Measurements from ENCODE around the gene SLMAP.

The SLMAP gene

GRCh38 chr3:57755741-57756527 lies at the start of gene SLMAP:
Gene SLMAP, plus strand, starts transcription at chr3:57756309. Its CDS starts 1,343 bp downstream, at chr3:57757652.
- TF ChIP-seq ZNF274 (IDR thresholded peaks at IDR 0.05; ENCODE audit: low read depth, low read length), result no peak
- H3K4me3 ChIP-seq (ENCODE audit: low read length), result peak within 1 kb of the TSS; percentile 80

- no peak overlapping the region for H3K4me3 ChIP-seq (ENCODE audit: low read length)
- TF ChIP-seq ZNF274 (IDR thresholded peaks at IDR 0.05; ENCODE audit: low read depth, low read length), result no peak
Observed at GRCh38 chr3:57706462-57706861, 49.6 kb upstream of the SLMAP start.

GRCh38 chr3:57709031-57709430 lies 47.1 kb upstream of the SLMAP start:
- TF ChIP-seq ZNF274 (IDR thresholded peaks at IDR 0.05; ENCODE audit: low read depth, low read length), result no peak

GRCh38 chr3:57709559-57709958 lies 46.5 kb upstream of the SLMAP start:
- H3K4me3 ChIP-seq (ENCODE audit: low read length), result no peak overlapping the region

More at GRCh38 chr3:57709031-57709430, 47.1 kb upstream of the SLMAP start:
- H3K4me3 ChIP-seq (ENCODE audit: low read length), result no peak overlapping the region

GRCh38 chr3:57715686-57716085 lies 40.4 kb upstream of the SLMAP start:
- no peak for TF ChIP-seq ZNF274 (IDR thresholded peaks at IDR 0.05; ENCODE audit: low read depth, low read length)
- no peak overlapping the region for H3K4me3 ChIP-seq (ENCODE audit: low read length)

More at GRCh38 chr3:57709559-57709958, 46.5 kb upstream of the SLMAP start:
- no peak for TF ChIP-seq ZNF274 (IDR thresholded peaks at IDR 0.05; ENCODE audit: low read depth, low read length)

- no peak overlapping the region for H3K4me3 ChIP-seq (ENCODE audit: low read length)
- no peak for TF ChIP-seq ZNF274 (IDR thresholded peaks at IDR 0.05; ENCODE audit: low read depth, low read length)
Observed at GRCh38 chr3:57717205-57717868, 38.8 kb upstream of the SLMAP start.

- TF ChIP-seq ZNF274 (IDR thresholded peaks at IDR 0.05; ENCODE audit: low read depth, low read length), result no peak
- no peak overlapping the region for H3K4me3 ChIP-seq (ENCODE audit: low read length)
Observed at GRCh38 chr3:57718118-57718517, 38.0 kb upstream of the SLMAP start.

- H3K4me3 ChIP-seq (ENCODE audit: low read length), result no peak overlapping the region
Observed at GRCh38 chr3:57726397-57726796, 29.7 kb upstream of the SLMAP start.

GRCh38 chr3:57727106-57727505 lies 29.0 kb upstream of the SLMAP start:
- TF ChIP-seq ZNF274 (IDR thresholded peaks at IDR 0.05; ENCODE audit: low read depth, low read length), result no peak
- no peak overlapping the region for H3K4me3 ChIP-seq (ENCODE audit: low read length)

More at GRCh38 chr3:57726397-57726796, 29.7 kb upstream of the SLMAP start:
- no peak for TF ChIP-seq ZNF274 (IDR thresholded peaks at IDR 0.05; ENCODE audit: low read depth, low read length)

- no peak overlapping the region for H3K4me3 ChIP-seq (ENCODE audit: low read length)
- no peak for TF ChIP-seq ZNF274 (IDR thresholded peaks at IDR 0.05; ENCODE audit: low read depth, low read length)
Observed at GRCh38 chr3:57729334-57730045, 26.6 kb upstream of the SLMAP start.

GRCh38 chr3:57730682-57731081 lies 25.4 kb upstream of the SLMAP start:
- no peak for TF ChIP-seq ZNF274 (IDR thresholded peaks at IDR 0.05; ENCODE audit: low read depth, low read length)
- H3K4me3 ChIP-seq (ENCODE audit: low read length), result no peak overlapping the region

GRCh38 chr3:57731311-57731710 lies 24.8 kb upstream of the SLMAP start:
- H3K4me3 ChIP-seq (ENCODE audit: low read length), result no peak overlapping the region
- no peak for TF ChIP-seq ZNF274 (IDR thresholded peaks at IDR 0.05; ENCODE audit: low read depth, low read length)

- TF ChIP-seq ZNF274 (IDR thresholded peaks at IDR 0.05; ENCODE audit: low read depth, low read length), result no peak
Observed at GRCh38 chr3:57733790-57734189, 22.3 kb upstream of the SLMAP start.

GRCh38 chr3:57735405-57735804 lies 20.7 kb upstream of the SLMAP start:
- TF ChIP-seq ZNF274 (IDR thresholded peaks at IDR 0.05; ENCODE audit: low read depth, low read length), result no peak
- H3K4me3 ChIP-seq (ENCODE audit: low read length), result no peak overlapping the region

More at GRCh38 chr3:57733790-57734189, 22.3 kb upstream of the SLMAP start:
- H3K4me3 ChIP-seq (ENCODE audit: low read length), result no peak overlapping the region

Data from GM08714 (cell line).